Lower lobe of right lung (tissue), 2 donors: ENCODE measurements around the gene MAT1A. TPM values are rescaled to one million over a fixed set of nuclear protein-coding genes. Genes with fewer than 3 reads are reported as not detected.

Experiments used
- ATAC-seq, 2 donors: fragments of 200-7000 bp; cut with Tn5 transposase; one replicate each; pipeline ENCODE4 v1.9.1; 2020 to 2022; ENCODE audit warnings: mild to moderate bottlenecking in 2 of 2, moderate library complexity in 2 of 2
- DNase-seq: peaks from one replicate; pipeline ENCODE4 v3.0.0-alpha.2; 2020
- H3K27ac ChIP-seq: fragments of 200-600 bp; one replicate; pipeline ENCODE4 v1.8.0; 2022
- H3K27me3 ChIP-seq: fragments of 200-600 bp; one replicate; pipeline ENCODE4 v1.8.0; 2022; ENCODE audit warnings: low read depth
- H3K36me3 ChIP-seq: fragments of 200-600 bp; one replicate; pipeline ENCODE4 v1.8.0; 2022; ENCODE audit warnings: mild to moderate bottlenecking
- H3K4me1 ChIP-seq: fragments of 200-600 bp; one replicate; pipeline ENCODE4 v1.8.0; 2022
- H3K4me3 ChIP-seq: fragments of 200-600 bp; one replicate; pipeline ENCODE4 v1.8.0; 2022; ENCODE audit warnings: mild to moderate bottlenecking
- H3K9me3 ChIP-seq: fragments of 200-600 bp; one replicate; pipeline ENCODE4 v1.8.0; 2022
- CTCF ChIP-seq: fragments of 200-600 bp; IDR thresholded peaks from one replicate; pipeline ENCODE4 v1.8.0; 2022; ENCODE audit warnings: antibody characterized with exemption, mild to moderate bottlenecking
- intact Hi-C: fragments of 100-400 bp; cut with DNase I; formaldehyde crosslinking; loops from one replicate; pipeline ENCODE4 v1.11.0; 2022
- total RNA-seq: library from RNA; stranded (reverse); fragmentation: NEBNext Ultra II Directional; extraction: Animal tissue kit (Norgen Biotek cat#: 25700); gene quantifications from one replicate; pipeline ENCODE4 v1.2.1, GENCODE V29; 2021
- donor health status: DM: no; HTN: yes; CAD: no; lungs with severe emphysema.

MAT1A gene
- total RNA-seq, 1 donor from 2014 or later: 1.0 TPM

GRCh38 chr10:80268938-80269588 lies 20.4 kb downstream of the MAT1A start:
- no peaks in the 10 kb centered on the region for H3K36me3 ChIP-seq
- no peaks in the 10 kb centered on the region for H3K4me1 ChIP-seq
- DNase-seq (no peak), ATAC-seq (no peak)
- intact Hi-C loops: no loop called here
- no peak for TF ChIP-seq CTCF
- H3K27me3 ChIP-seq: no peaks in the 10 kb centered on the region
- H3K27ac ChIP-seq: no peak overlapping the region
- H3K4me3 ChIP-seq: no peak overlapping the region
- H3K9me3 ChIP-seq: no peaks in the 10 kb centered on the region

- Histone ChIP-seq H3K4me3 (no peak overlapping the region), H3K36me3 (no peaks in the 10 kb centered on the region), H3K4me1 (no peaks in the 10 kb centered on the region), H3K27me3 (no peaks in the 10 kb centered on the region), H3K27ac (no peak overlapping the region), H3K9me3 (no peaks in the 10 kb centered on the region)
- intact Hi-C loops: no loop called here
- TF ChIP-seq CTCF: no peak
- no peak for DNase-seq
- no peak for ATAC-seq
Observed at GRCh38 chr10:80268266-80268665, 21.2 kb downstream of the MAT1A start.

- no peak for TF ChIP-seq CTCF
- H3K4me3 ChIP-seq: no peak overlapping the region
- H3K4me1 ChIP-seq: no peaks in the 10 kb centered on the region
- DNase-seq (no peak), ATAC-seq (peak in 1 of 2 donors; percentile 27)
- no peak overlapping the region for H3K27ac ChIP-seq
- H3K36me3 ChIP-seq: no peaks in the 10 kb centered on the region
- intact Hi-C loops: no loop called here
- H3K27me3 ChIP-seq: no peaks in the 10 kb centered on the region
- H3K9me3 ChIP-seq: no peaks in the 10 kb centered on the region
Observed at GRCh38 chr10:80266513-80266863, 23.0 kb downstream of the MAT1A start.

- Histone ChIP-seq H3K4me3 (no peak overlapping the region), H3K36me3 (no peaks in the 10 kb centered on the region), H3K4me1 (no peaks in the 10 kb centered on the region), H3K27ac (no peak overlapping the region), H3K9me3 (no peaks in the 10 kb centered on the region), H3K27me3 (no peaks in the 10 kb centered on the region)
- no peak for DNase-seq
- ATAC-seq: peak in 1 of 2 donors; percentile 52
- TF ChIP-seq CTCF: no peak
- intact Hi-C loops: no loop called here
Observed at GRCh38 chr10:80265740-80266512, 23.5 kb downstream of the MAT1A start.

- Histone ChIP-seq H3K4me3 (no peak overlapping the region), H3K9me3 (no peaks in the 10 kb centered on the region), H3K27me3 (no peaks in the 10 kb centered on the region), H3K27ac (no peak overlapping the region), H3K36me3 (no peaks in the 10 kb centered on the region), H3K4me1 (no peaks in the 10 kb centered on the region)
- DNase-seq (no peak), ATAC-seq (no peak)
- intact Hi-C loops: no loop called here
- no peak for TF ChIP-seq CTCF
Observed at GRCh38 chr10:80264081-80265056, 25.1 kb downstream of the MAT1A start.
